RWPE1 (cell line): Measurements from ENCODE around the gene LYZL2.
"Not testable (repeated sequence)": the region's sequence is repeated elsewhere in the genome, so short reads cannot be mapped to it uniquely, and the experiment has no call there.

Experiments
- CTCF ChIA-PET: fragments of 350-600 bp; sonication (Branson Sonifier 250); formaldehyde crosslinking; extraction: SDS; loops from one replicate; lab custom pipeline; 2021; lab: Yijun Ruan, JAX
- POLR2A ChIA-PET: fragments of 400-600 bp; formaldehyde crosslinking; extraction: SDS; loops from one replicate; lab custom pipeline; 2020; ENCODE audit warnings: antibody characterized with exemption; ENCODE audit not compliant: low non-redundant PET; lab: Yijun Ruan, JAX
- DNase-seq: peaks from one replicate; pipeline ENCODE4 v3.0.0; 2012; ENCODE audit warnings: low spot score
- H3K27ac ChIP-seq: fragments of 450-650 bp; 2 replicates; pipeline ENCODE4 v1.5.1; 2017
- CTCF ChIP-seq: fragments of 450-650 bp; conservative IDR thresholded peaks from 2 replicates; pipeline ENCODE4 v1.5.1; 2017; ENCODE audit warnings: low read depth, mild to moderate bottlenecking

Gene LYZL2

GRCh38 chr10:30602747-30603146 is 26.8 kb downstream of the LYZL2 start:
- CTCF ChIA-PET, result interaction anchor here (0.7 to 1.5 kb wide), 2 partner anchors 12 to 172 kb away, joined by 3 to 4 read pairs; no protein-coding TSS in a partner anchor

GRCh38 chr10:30600005-30600404 is 29.5 kb downstream of the LYZL2 start:
- no peak overlapping the region for H3K27ac ChIP-seq
- ChIA-PET CTCF (interaction anchor here (0.6 kb wide), 2 partner anchors 9 to 10 kb away, joined by 3 to 5 read pairs; no protein-coding TSS in a partner anchor), POLR2A (no interaction called here)
- TF ChIP-seq CTCF, result no peak
- DNase-seq, result no peak

More at GRCh38 chr10:30602747-30603146, 26.8 kb downstream of the LYZL2 start:
- POLR2A ChIA-PET, result no interaction called here
- no peak for DNase-seq
- no peak for TF ChIP-seq CTCF
- no peak overlapping the region for H3K27ac ChIP-seq

- no peak for DNase-seq
- ChIA-PET CTCF (no interaction called here), POLR2A (no interaction called here)
- TF ChIP-seq CTCF, result no peak
- H3K27ac ChIP-seq, result no peak overlapping the region
Measured at GRCh38 chr10:30598105-30598776, 31.3 kb downstream of the LYZL2 start.

GRCh38 chr10:30597433-30597824 is 32.1 kb downstream of the LYZL2 start:
- POLR2A ChIA-PET, DNase-seq, CTCF ChIA-PET, H3K27ac ChIP-seq: not testable (repeated sequence)

- CTCF ChIA-PET, DNase-seq, H3K27ac ChIP-seq, POLR2A ChIA-PET: not testable (repeated sequence)
Measured at GRCh38 chr10:30596493-30597432, 32.8 kb downstream of the LYZL2 start.

GRCh38 chr10:30596013-30596412 is 33.5 kb downstream of the LYZL2 start:
- ChIA-PET CTCF (no interaction called here), POLR2A (no interaction called here)
- DNase-seq, result no peak
- TF ChIP-seq CTCF, result no peak
- no peak overlapping the region for H3K27ac ChIP-seq

- no peak for TF ChIP-seq CTCF
- ChIA-PET CTCF (interaction anchor here (0.7 to 1.0 kb wide), 2 partner anchors 202 to 206 kb away, joined by 3 to 4 read pairs; no protein-coding TSS in a partner anchor), POLR2A (no interaction called here)
- H3K27ac ChIP-seq, result no peak overlapping the region
- DNase-seq, result no peak
Measured at GRCh38 chr10:30594077-30594476, 35.5 kb downstream of the LYZL2 start.

- CTCF ChIA-PET, result interaction anchor here (0.7 to 2.1 kb wide), 2 partner anchors 200 to 201 kb away, joined by 4 to 22 read pairs; no protein-coding TSS in a partner anchor
- DNase-seq, POLR2A ChIA-PET, H3K27ac ChIP-seq: not testable (repeated sequence)
Measured at GRCh38 chr10:30592770-30593169, 36.8 kb downstream of the LYZL2 start.
